Measurements from ENCODE around the gene TRPM3.

TRPM3 gene

DNA sequence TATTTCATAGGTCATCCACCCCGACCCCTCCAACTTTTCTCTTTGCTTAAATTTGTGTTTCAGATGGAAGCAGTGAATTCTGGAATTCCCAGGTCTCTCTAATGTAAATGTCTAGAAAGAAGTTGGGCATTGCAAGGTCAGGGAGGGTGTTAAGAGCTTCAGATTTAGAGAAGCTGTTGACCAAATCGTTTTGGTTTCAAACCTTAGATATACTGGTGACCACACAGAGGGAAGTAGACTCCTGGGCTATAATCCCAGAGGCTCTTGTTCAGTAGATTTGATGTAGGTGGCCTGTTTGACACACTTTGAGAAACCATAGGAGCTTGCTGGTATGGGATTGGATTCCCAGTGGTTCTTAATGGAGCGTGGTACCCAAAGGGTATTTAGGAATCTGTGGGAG is 569.6 kb downstream of the TRPM3 start:
- TF ChIP-seq, protein P1, sequence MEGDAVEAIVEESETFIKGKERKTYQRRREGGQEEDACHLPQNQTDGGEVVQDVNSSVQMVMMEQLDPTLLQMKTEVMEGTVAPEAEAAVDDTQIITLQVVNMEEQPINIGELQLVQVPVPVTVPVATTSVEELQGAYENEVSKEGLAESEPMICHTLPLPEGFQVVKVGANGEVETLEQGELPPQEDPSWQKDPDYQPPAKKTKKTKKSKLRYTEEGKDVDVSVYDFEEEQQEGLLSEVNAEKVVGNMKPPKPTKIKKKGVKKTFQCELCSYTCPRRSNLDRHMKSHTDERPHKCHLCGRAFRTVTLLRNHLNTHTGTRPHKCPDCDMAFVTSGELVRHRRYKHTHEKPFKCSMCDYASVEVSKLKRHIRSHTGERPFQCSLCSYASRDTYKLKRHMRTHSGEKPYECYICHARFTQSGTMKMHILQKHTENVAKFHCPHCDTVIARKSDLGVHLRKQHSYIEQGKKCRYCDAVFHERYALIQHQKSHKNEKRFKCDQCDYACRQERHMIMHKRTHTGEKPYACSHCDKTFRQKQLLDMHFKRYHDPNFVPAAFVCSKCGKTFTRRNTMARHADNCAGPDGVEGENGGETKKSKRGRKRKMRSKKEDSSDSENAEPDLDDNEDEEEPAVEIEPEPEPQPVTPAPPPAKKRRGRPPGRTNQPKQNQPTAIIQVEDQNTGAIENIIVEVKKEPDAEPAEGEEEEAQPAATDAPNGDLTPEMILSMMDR (IDR thresholded peaks at IDR 0.05; ENCODE audit: extremely low read depth, insufficient read depth, missing control alignments): no peak
- in situ Hi-C loops (cut with MboI; ENCODE audit: low pct_unique_long_range_greater_than_20kb, low sequenced_read_pairs, unreplicated experiment): no loop called here

DNA sequence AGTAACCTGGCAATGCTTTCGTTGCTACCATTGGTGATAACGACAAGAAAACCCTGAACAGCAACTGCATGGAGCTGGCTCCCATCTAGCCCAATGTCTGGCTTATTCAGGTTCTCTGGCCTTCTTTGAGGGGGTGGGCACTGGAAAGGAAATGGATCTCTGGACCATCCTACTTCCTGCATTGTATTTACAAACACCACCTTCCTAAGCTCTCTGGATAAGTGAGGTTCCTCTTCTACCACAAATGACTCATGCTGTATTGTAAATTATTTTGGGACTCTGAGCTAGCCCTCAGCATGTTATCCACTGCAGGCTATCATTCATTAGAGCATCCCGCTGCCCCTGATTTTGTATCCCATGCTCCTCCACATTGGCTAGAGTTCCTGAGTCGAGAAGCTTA is 570.0 kb downstream of the TRPM3 start:
- TF ChIP-seq, protein P1 (IDR thresholded peaks at IDR 0.05; ENCODE audit: extremely low read depth, insufficient read depth, missing control alignments): no peak
- no peak for DNase-seq (ENCODE audit: low spot score)
- in situ Hi-C loops (cut with MboI; ENCODE audit: low pct_unique_long_range_greater_than_20kb, low sequenced_read_pairs, unreplicated experiment): no loop called here

More for the DNA sequence above, 569.6 kb downstream of the TRPM3 start:
- DNase-seq (ENCODE audit: low spot score): no peak

DNA sequence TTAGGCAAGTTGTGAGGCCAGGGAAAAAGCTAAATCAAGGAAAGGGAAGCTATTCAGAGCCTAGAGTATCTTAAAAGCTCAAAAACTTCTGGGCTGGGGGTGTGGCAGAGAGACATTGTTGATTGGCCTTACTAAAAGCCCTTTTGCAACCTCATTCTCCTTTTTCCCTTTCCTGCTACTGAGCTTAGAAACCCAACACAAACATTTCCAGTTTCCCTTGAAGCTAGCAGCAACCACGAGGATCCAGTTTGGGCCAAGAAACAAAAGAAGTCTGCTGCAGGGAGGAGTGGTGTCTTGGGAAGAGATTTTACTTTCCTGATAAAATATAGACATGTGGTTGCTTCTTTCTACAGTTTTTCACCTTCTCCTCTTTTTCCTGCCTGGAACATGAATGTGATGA is 571.5 kb downstream of the TRPM3 start:
- TF ChIP-seq, protein P1 (IDR thresholded peaks at IDR 0.05; ENCODE audit: extremely low read depth, insufficient read depth, missing control alignments): no peak
- in situ Hi-C loops (cut with MboI; ENCODE audit: low pct_unique_long_range_greater_than_20kb, low sequenced_read_pairs, unreplicated experiment): no loop called here
- DNase-seq (ENCODE audit: low spot score): no peak

DNA sequence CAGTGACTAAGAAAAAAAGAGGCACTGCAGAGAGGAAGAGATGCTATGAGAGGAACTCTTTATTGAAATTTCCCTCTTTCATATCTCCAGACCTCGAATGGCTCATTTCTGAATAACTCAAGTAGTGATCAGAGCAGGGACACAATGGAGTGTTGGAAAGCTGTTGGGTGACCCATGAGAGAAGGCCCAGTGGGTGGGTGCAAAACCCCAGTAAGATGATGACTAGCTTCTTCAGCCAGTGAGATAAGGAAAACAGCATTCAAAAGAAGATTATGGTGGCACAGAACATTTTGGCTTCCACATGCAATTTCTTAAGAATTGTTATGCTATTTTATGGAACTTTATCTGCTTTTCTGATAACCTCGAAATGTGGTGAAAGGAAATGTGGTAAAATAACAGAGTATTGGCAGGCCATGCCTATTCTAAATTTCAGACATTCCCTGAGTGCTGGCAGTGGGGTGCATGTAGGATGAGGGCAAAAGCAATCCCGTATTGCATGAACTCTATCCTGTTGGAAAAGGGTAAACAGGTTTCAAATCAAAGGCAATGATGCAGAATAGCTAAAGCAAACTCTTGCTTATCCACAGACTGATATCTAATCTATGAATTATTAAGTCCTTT is 579.0 kb downstream of the TRPM3 start:
- in situ Hi-C loops (cut with MboI; ENCODE audit: low pct_unique_long_range_greater_than_20kb, low sequenced_read_pairs, unreplicated experiment): no loop called here
- TF ChIP-seq, protein P1 (IDR thresholded peaks at IDR 0.05; ENCODE audit: extremely low read depth, insufficient read depth, missing control alignments): no peak
- no peak for DNase-seq (ENCODE audit: low spot score)

DNA sequence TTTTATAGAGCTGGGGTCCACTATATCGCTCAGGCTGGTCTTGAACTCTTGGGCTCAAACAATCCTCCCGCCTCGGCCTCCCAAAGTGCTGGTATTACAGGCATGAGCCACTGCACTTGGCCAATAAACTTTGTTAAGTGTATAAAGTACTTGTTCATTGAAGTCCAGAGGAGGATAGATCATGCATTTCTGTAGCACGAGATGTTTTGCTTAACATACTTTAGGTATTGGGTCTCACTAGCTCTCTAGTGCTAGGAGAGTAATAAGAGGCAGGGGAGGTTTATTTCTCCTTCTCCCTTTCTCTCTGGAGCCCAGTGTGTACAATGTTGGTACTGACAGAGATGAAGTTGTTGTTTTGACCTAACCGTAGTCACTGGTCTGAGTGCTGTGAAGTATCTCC is 581.4 kb downstream of the TRPM3 start:
- no peak for DNase-seq (ENCODE audit: low spot score)
- in situ Hi-C loops (cut with MboI; ENCODE audit: low pct_unique_long_range_greater_than_20kb, low sequenced_read_pairs, unreplicated experiment): no loop called here
- TF ChIP-seq, protein P1 (IDR thresholded peaks at IDR 0.05; ENCODE audit: extremely low read depth, insufficient read depth, missing control alignments): no peak

DNA sequence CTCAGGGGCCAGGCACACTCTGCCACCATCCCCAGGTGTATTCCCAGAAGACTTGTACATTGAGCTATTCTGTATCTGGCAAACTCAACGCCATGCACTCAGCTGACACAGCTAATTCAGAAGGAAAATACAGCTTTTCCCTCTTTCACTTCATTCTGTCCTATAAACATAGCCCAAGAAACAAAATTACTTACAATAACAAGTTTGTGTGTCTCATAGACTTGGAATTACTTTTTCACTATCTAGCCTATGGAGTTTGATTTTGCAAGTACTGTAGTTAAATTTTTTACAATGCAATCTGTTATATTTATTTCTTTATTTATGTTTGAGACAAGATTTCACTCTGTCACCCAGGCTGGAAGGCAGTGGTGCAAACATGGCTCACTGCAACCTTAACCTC is 581.9 kb downstream of the TRPM3 start:
- DNase-seq (ENCODE audit: low spot score): no peak
- TF ChIP-seq, protein P1 (IDR thresholded peaks at IDR 0.05; ENCODE audit: extremely low read depth, insufficient read depth, missing control alignments): no peak
- in situ Hi-C loops (cut with MboI; ENCODE audit: low pct_unique_long_range_greater_than_20kb, low sequenced_read_pairs, unreplicated experiment): no loop called here
